GM19452 (cell line): ENCODE results near the gene VSIG10.
A peak's percentile ranks its signal among the peaks of the same experiment; 100 is the strongest.
"Not testable (repeated sequence)": the region's sequence is repeated elsewhere in the genome, so short reads cannot be mapped to it uniquely, and the experiment has no call there.

Experiments
- ATAC-seq: cut with Tn5 transposase; IDR thresholded peaks from one replicate; pipeline ENCODE4 v1.9.1; 2021; ENCODE audit not compliant: unreplicated experiment

Gene VSIG10

GRCh38 chr12:118103601-118104382, at the start of gene VSIG10:
Gene VSIG10, minus strand, starts transcription at chr12:118104011. Its CDS starts 340 bp downstream, at chr12:118103671.
- no peak for ATAC-seq

- ATAC-seq: no peak
These were observed 47.9 kb upstream of the VSIG10 start for GRCh38 chr12:118151755-118152154.

- no peak for ATAC-seq
These were observed 46.8 kb upstream of the VSIG10 start for GRCh38 chr12:118150625-118151024.

- ATAC-seq: no peak
These were observed 44.5 kb upstream of the VSIG10 start for GRCh38 chr12:118148287-118148686.

GRCh38 chr12:118145798-118146156, 42.0 kb upstream of the VSIG10 start:
- no peak for ATAC-seq

GRCh38 chr12:118145113-118145797, 41.4 kb upstream of the VSIG10 start:
- ATAC-seq: no peak

- no peak for ATAC-seq
These were observed 40.7 kb upstream of the VSIG10 start for GRCh38 chr12:118144499-118144898.

- ATAC-seq: no peak
These were observed 37.0 kb upstream of the VSIG10 start for GRCh38 chr12:118140825-118141224.

- no peak for ATAC-seq
These were observed 33.4 kb upstream of the VSIG10 start for GRCh38 chr12:118137148-118137678.

GRCh38 chr12:118136559-118137003, 32.8 kb upstream of the VSIG10 start:
- peak; percentile 29 for ATAC-seq

- peak; percentile 94 for ATAC-seq
These were observed 32.2 kb upstream of the VSIG10 start, which contains the start of gene PEBP1 for GRCh38 chr12:118135788-118136558. Gene PEBP1, plus strand, starts transcription at chr12:118136124. Its CDS starts 86 bp downstream, at chr12:118136210.

- ATAC-seq: not testable (repeated sequence)
These were observed 25.6 kb upstream of the VSIG10 start for GRCh38 chr12:118129436-118129835.

GRCh38 chr12:118127867-118128266, 24.1 kb upstream of the VSIG10 start:
- no peak for ATAC-seq

GRCh38 chr12:118126119-118126757, 22.4 kb upstream of the VSIG10 start:
- no peak for ATAC-seq

- no peak for ATAC-seq
These were observed 21.9 kb upstream of the VSIG10 start for GRCh38 chr12:118125743-118126118.

GRCh38 chr12:118124333-118124874, 20.6 kb upstream of the VSIG10 start:
- no peak for ATAC-seq

- ATAC-seq: no peak
These were observed 18.5 kb upstream of the VSIG10 start for GRCh38 chr12:118122264-118122663.

GRCh38 chr12:118120579-118121363, 17.0 kb upstream of the VSIG10 start:
- peak; percentile 78 for ATAC-seq

- ATAC-seq: no peak
These were observed 15.7 kb upstream of the VSIG10 start for GRCh38 chr12:118119449-118119879.

GRCh38 chr12:118109088-118109487, 5.3 kb upstream of the VSIG10 start:
- no peak for ATAC-seq
